Hepatocyte (in vitro differentiated cells): Measurements from ENCODE around the gene ING4. TPM values are rescaled to one million over a fixed set of nuclear protein-coding genes. Genes with fewer than 3 reads are reported as not detected.

Experiments
- DNase-seq: peaks from one replicate; pipeline ENCODE4 v3.0.0-alpha.2; 2016; ENCODE audit warnings: low spot score
- H2AFZ ChIP-seq: fragments of 200-600 bp; sonication (generic); 2 replicates; pipeline ENCODE4 v1.6.0; 2016; ENCODE audit warnings: antibody characterized with exemption, mild to moderate bottlenecking
- H3K27ac ChIP-seq: fragments of 200-600 bp; sonication (generic); 2 replicates; pipeline ENCODE4 v1.5.1; 2016; ENCODE audit warnings: mild to moderate bottlenecking
- H3K27me3 ChIP-seq: fragments of 200-600 bp; sonication (generic); 2 replicates; pipeline ENCODE4 v1.6.1; 2016
- H3K36me3 ChIP-seq: fragments of 200-600 bp; sonication (generic); replicated peaks from 2 replicates; pipeline ENCODE4 v1.5.1; 2016; ENCODE audit warnings: low read depth; ENCODE audit not compliant: insufficient read depth
- H3K4me1 ChIP-seq: fragments of 200-600 bp; sonication (generic); 2 replicates; pipeline ENCODE4 v1.5.1; 2016; ENCODE audit warnings: mild to moderate bottlenecking, moderate library complexity; ENCODE audit not compliant: insufficient read depth
- H3K4me2 ChIP-seq: fragments of 200-600 bp; sonication (generic); 2 replicates; pipeline ENCODE4 v1.6.0; 2016
- H3K4me3 ChIP-seq: fragments of 200-600 bp; sonication (generic); 2 replicates; pipeline ENCODE4 v1.5.1; 2016; ENCODE audit warnings: mild to moderate bottlenecking
- H3K79me2 ChIP-seq: fragments of 200-600 bp; sonication (generic); 2 replicates; pipeline ENCODE4 v1.6.0; 2017; ENCODE audit warnings: mild to moderate bottlenecking
- H3K9me2 ChIP-seq: fragments of 200-600 bp; sonication (generic); replicated peaks from 2 replicates; pipeline ENCODE4 v1.6.0; 2017; ENCODE audit warnings: mild to moderate bottlenecking; ENCODE audit not compliant: insufficient read depth
- H3K9me3 ChIP-seq: fragments of 200-600 bp; sonication (generic); 2 replicates; pipeline ENCODE4 v1.5.1; 2016; ENCODE audit warnings: low read depth, mild to moderate bottlenecking
- H4K20me1 ChIP-seq: fragments of 200-600 bp; sonication (generic); 2 replicates; pipeline ENCODE4 v1.6.0; 2016; ENCODE audit warnings: mild to moderate bottlenecking; ENCODE audit not compliant: insufficient read depth, poor library complexity, severe bottlenecking
- CTCF ChIP-seq: fragments of 200-600 bp; sonication (generic); IDR thresholded peaks from 2 replicates; pipeline ENCODE4 v1.5.1; 2016; ENCODE audit warnings: antibody characterized with exemption, mild to moderate bottlenecking; ENCODE audit not compliant: poor library complexity
- EZH2 ChIP-seq: fragments of 200-600 bp; sonication (generic); IDR thresholded peaks from 2 replicates; pipeline ENCODE4 v1.6.1; 2016; ENCODE audit warnings: antibody characterized with exemption, mild to moderate bottlenecking, borderline replicate concordance
- EZH2phosphoT487 ChIP-seq: fragments of 200-600 bp; sonication (generic); IDR thresholded peaks from one replicate; pipeline ENCODE4 v1.6.1; 2018; ENCODE audit warnings: antibody characterized with exemption, mild to moderate bottlenecking, low read depth, moderate library complexity; ENCODE audit not compliant: unreplicated experiment, severe bottlenecking
- WGBS: methylation state at CpG from one replicate; pipeline ENCODE4 v1.1.6; 2016; ENCODE audit warnings: low lambda C conversion rate; ENCODE audit errors: missing lambda C conversion rate; 5-methylcytosine and 5-hydroxymethylcytosine counted together
- polyA plus RNA-seq: library from polyadenylated mRNA; unstranded; fragments of >200 nt; fragmentation: Nextera tagmentation; extraction: Ambion mirVana; gene quantifications from 2 replicates; pipeline ENCODE4 v1.2.1, GENCODE V29; 2016
- total RNA-seq: library from RNA; depleted of rRNA; stranded (reverse); fragments of >200 nt; gene quantifications from 2 replicates; pipeline ENCODE4 v1.2.3, GENCODE V29; 2014

ING4 gene
- total and polyA plus RNA-seq, 2 experiments from 2014 or later = 38.9 to 39.7 TPM

- no peak for TF ChIP-seq CTCF
- TF ChIP-seq EZH2 = no peak
- TF ChIP-seq EZH2phosphoT487 = no peak
- H2AFZ ChIP-seq = no peak overlapping the region
- H3K4me1 ChIP-seq = no peaks in the 10 kb centered on the region
- H3K27me3 ChIP-seq = no peaks in the 10 kb centered on the region
- no peak overlapping the region for H3K27ac ChIP-seq
- 92% methylated on average over 5 of the region's 5 CpGs for WGBS
- no peaks in the 10 kb centered on the region for H3K9me2 ChIP-seq
- no peaks in the 10 kb centered on the region for H3K36me3 ChIP-seq
- DNase-seq = no peak
- peaks cover 13% of the 10 kb centered on the region for H3K79me2 ChIP-seq
- no peaks in the 10 kb centered on the region for H4K20me1 ChIP-seq
- H3K4me2 ChIP-seq = no peak overlapping the region
- H3K9me3 ChIP-seq = no peaks in the 10 kb centered on the region
- H3K4me3 ChIP-seq = no peak overlapping the region
Observed at GRCh38 chr12:6653987-6654386, 8.9 kb downstream of the ING4 start.

- Histone ChIP-seq H3K27ac (no peak overlapping the region), H3K9me3 (no peaks in the 10 kb centered on the region), H3K79me2 (peaks cover 8% of the 10 kb centered on the region), H3K27me3 (no peaks in the 10 kb centered on the region), H3K9me2 (no peaks in the 10 kb centered on the region), H3K4me1 (no peaks in the 10 kb centered on the region), H3K36me3 (no peaks in the 10 kb centered on the region), H3K4me3 (no peak overlapping the region), H4K20me1 (no peaks in the 10 kb centered on the region), H2AFZ (no peak overlapping the region), H3K4me2 (no peak overlapping the region)
- TF ChIP-seq EZH2phosphoT487 (no peak), CTCF (no peak), EZH2 (no peak)
- WGBS = 100% methylated on average over 1 of the region's 1 CpG
- no peak for DNase-seq
Observed at GRCh38 chr12:6653342-6653741, 9.6 kb downstream of the ING4 start.

- H3K27ac ChIP-seq = no peak overlapping the region
- H3K4me3 ChIP-seq = no peak overlapping the region
- no peaks in the 10 kb centered on the region for H4K20me1 ChIP-seq
- H3K4me2 ChIP-seq = no peak overlapping the region
- no peaks in the 10 kb centered on the region for H3K9me2 ChIP-seq
- no peaks in the 10 kb centered on the region for H3K4me1 ChIP-seq
- no peak for DNase-seq
- H3K36me3 ChIP-seq = no peaks in the 10 kb centered on the region
- 92% methylated on average over 12 of the region's 12 CpGs for WGBS
- TF ChIP-seq CTCF (no peak), EZH2phosphoT487 (no peak), EZH2 (no peak)
- peaks cover 2% of the 10 kb centered on the region for H3K79me2 ChIP-seq
- H2AFZ ChIP-seq = no peak overlapping the region
- no peaks in the 10 kb centered on the region for H3K9me3 ChIP-seq
- no peaks in the 10 kb centered on the region for H3K27me3 ChIP-seq
Observed at GRCh38 chr12:6652391-6652790, 10.5 kb downstream of the ING4 start.

- Histone ChIP-seq H3K4me2 (no peak overlapping the region), H3K9me3 (no peaks in the 10 kb centered on the region), H3K9me2 (no peaks in the 10 kb centered on the region), H3K27ac (no peak overlapping the region), H3K4me3 (no peak overlapping the region), H3K36me3 (no peaks in the 10 kb centered on the region), H3K4me1 (no peaks in the 10 kb centered on the region), H3K79me2 (no peaks in the 10 kb centered on the region), H4K20me1 (no peaks in the 10 kb centered on the region), H2AFZ (no peak overlapping the region), H3K27me3 (no peaks in the 10 kb centered on the region)
- WGBS = 95% methylated on average over 8 of the region's 8 CpGs
- TF ChIP-seq CTCF (no peak), EZH2 (no peak), EZH2phosphoT487 (no peak)
- no peak for DNase-seq
Observed at GRCh38 chr12:6650832-6651231, 12.1 kb downstream of the ING4 start.
